Bronchial epithelial cell (primary cell): ENCODE measurements around the gene ETFDH. TPM values are rescaled to one million over a fixed set of nuclear protein-coding genes. Genes with fewer than 3 reads are reported as not detected.
"Not testable (repeated sequence)": the region's sequence is repeated elsewhere in the genome, so short reads cannot be mapped to it uniquely, and the experiment has no call there.

ENCODE experiments used
- DNase-seq: peaks from one replicate; pipeline ENCODE4 v3.0.0-alpha.2; 2010; ENCODE audit warnings: low read depth
- FAIRE-seq: peaks from 2 replicates; lab custom pipeline; 2011; peaks lifted over from hg19 to GRCh38; lab: Jason Lieb, UNC
- H3K27me3 ChIP-seq: 2 replicates; pipeline ENCODE4 v1.5.1; 2011; ENCODE audit warnings: low read length; ENCODE audit not compliant: control insufficient read depth, insufficient read depth
- H3K36me3 ChIP-seq: 2 replicates; pipeline ENCODE4 v1.5.1; 2011; ENCODE audit warnings: low read length; ENCODE audit not compliant: control insufficient read depth, insufficient read depth
- H3K4me3 ChIP-seq: 2 replicates; pipeline ENCODE4 v1.5.1; 2011; ENCODE audit warnings: mild to moderate bottlenecking, low read depth, low read length, control low read depth
- total RNA-seq: library from RNA; depleted of rRNA; stranded (reverse); fragments of >200 nt; gene quantifications from 2 replicates; pipeline ENCODE4 v1.2.1, GENCODE V29; 2014
- TF ChIP-seq, protein P1 (sequence below): IDR thresholded peaks from 2 replicates; pipeline ENCODE4 v1.5.1; 2011; ENCODE audit warnings: mild to moderate bottlenecking, moderate library complexity, low read length, control low read depth, inconsistent platforms; ENCODE audit not compliant: insufficient read depth, severe bottlenecking

The ETFDH gene
- total RNA-seq, 1 donor from 2014 or later: 21.9 TPM

DNA sequence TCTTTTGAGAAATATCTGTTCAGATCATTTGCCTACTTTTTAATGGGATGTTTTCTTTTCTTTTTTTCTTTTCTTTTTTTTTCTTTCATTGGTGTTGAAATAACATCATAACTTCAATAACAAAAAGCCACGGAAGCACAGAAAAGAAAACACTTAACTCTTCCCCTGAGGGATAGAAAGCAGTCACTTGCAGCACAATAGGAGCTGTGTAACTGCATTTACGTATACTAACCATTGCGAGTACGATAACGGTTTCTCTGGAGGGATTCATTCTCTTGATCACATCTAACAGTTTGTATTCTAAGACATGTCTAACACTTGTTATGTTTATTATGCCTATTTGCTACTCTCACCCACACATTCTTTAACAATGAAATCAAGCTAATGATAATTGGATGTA lies 27.7 kb upstream of the ETFDH start:
- TF ChIP-seq, protein P1, sequence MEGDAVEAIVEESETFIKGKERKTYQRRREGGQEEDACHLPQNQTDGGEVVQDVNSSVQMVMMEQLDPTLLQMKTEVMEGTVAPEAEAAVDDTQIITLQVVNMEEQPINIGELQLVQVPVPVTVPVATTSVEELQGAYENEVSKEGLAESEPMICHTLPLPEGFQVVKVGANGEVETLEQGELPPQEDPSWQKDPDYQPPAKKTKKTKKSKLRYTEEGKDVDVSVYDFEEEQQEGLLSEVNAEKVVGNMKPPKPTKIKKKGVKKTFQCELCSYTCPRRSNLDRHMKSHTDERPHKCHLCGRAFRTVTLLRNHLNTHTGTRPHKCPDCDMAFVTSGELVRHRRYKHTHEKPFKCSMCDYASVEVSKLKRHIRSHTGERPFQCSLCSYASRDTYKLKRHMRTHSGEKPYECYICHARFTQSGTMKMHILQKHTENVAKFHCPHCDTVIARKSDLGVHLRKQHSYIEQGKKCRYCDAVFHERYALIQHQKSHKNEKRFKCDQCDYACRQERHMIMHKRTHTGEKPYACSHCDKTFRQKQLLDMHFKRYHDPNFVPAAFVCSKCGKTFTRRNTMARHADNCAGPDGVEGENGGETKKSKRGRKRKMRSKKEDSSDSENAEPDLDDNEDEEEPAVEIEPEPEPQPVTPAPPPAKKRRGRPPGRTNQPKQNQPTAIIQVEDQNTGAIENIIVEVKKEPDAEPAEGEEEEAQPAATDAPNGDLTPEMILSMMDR: no peak
- no peak overlapping the region for H3K4me3 ChIP-seq
- DNase-seq: no peak
- no peak for FAIRE-seq
- no peaks in the 10 kb centered on the region for H3K27me3 ChIP-seq
- no peaks in the 10 kb centered on the region for H3K36me3 ChIP-seq

DNA sequence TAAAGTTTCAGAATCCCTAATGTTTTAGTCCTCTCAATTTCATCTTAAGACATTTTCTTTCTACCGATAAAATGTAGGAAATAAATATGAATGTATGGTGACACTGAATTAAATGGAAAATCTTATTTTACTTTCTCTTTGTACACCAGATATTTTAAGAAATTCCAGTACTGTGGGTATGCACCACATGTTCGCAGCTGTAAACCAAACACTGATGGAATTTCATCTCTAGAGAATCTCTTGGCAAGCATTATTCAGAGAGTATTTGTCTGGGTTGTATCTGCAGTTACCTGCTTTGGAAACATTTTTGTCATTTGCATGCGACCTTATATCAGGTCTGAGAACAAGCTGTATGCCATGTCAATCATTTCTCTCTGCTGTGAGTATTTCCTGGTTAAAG lies 27.3 kb upstream of the ETFDH start:
- FAIRE-seq (no peak), DNase-seq (no peak)
- no peaks in the 10 kb centered on the region for H3K27me3 ChIP-seq
- H3K4me3 ChIP-seq: no peak overlapping the region
- no peaks in the 10 kb centered on the region for H3K36me3 ChIP-seq
- TF ChIP-seq, protein P1: no peak

DNA sequence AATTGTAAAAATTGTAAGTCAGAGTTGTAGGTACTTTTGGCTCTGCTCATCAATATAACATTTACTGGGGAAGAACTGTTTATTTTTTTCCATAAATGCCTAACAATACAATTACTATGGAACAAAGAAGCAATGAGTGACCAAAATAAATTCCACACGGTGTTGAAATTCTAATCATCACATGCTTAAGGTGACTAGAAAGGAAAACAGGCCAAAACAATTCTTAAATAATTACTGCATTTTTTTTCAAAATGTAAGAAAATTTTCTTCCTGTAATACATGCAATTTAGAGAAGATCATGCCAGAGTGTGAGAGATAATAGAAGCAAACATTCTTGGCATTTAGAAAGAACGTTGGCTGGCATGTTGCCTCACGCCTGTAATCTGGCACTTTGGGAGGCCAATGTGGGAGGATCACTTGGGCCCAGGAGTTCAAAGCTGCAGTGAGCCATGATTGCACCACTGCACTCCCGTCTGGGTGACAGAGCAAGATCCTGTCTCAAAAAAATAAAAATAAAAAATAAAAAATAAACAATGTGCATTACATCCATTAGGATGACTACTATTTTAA lies 22.9 kb upstream of the ETFDH start:
- TF ChIP-seq, protein P1: no peak
- no peak overlapping the region for H3K4me3 ChIP-seq
- DNase-seq (peak; percentile 26), FAIRE-seq (no peak)
- H3K27me3 ChIP-seq: no peaks in the 10 kb centered on the region
- H3K36me3 ChIP-seq: no peaks in the 10 kb centered on the region

DNA sequence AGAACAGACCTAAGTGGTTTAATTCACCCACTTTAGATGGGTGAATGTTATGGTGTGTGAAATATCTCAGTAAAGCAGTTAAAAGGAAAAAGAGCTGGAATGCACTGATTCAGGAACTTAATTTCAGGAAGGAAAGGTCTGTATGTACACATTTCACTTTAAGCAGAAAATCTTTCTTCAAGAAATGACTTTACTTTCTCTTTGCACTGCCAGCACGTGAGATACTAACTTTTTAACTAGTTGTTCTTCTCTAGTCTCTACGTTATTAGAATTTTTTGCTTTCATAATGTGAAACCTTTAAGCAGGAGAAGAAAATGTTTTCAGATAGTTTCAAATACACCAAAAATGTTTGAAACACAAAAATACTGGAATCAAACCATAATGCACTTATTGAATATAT lies 19.2 kb upstream of the ETFDH start:
- TF ChIP-seq, protein P1: no peak
- no peaks in the 10 kb centered on the region for H3K27me3 ChIP-seq
- DNase-seq: peak; percentile 2
- no peak overlapping the region for H3K4me3 ChIP-seq
- no peaks in the 10 kb centered on the region for H3K36me3 ChIP-seq
- FAIRE-seq: no peak

DNA sequence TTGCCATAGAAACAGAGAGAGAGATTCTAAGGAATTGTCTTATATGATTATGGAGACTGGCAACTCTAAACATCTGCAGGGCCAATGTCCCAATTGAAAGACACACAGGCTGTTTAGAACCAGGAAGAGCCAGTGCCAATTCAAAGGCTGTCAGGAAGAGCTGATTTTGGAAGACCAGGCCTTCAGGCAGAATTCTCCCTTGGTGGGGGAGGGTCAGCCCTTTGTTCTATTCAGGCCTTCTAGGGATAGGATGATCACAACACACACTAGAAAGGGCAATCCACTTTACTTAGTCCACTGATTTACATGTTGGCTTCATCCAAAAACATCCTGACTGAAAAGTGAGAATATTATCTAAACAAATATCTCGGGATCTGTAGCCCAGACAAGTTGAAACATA lies 15.7 kb upstream of the ETFDH start:
- no peaks in the 10 kb centered on the region for H3K27me3 ChIP-seq
- TF ChIP-seq, protein P1: no peak
- DNase-seq (no peak), FAIRE-seq (no peak)
- H3K36me3 ChIP-seq: no peaks in the 10 kb centered on the region
- H3K4me3 ChIP-seq: no peak overlapping the region

DNA sequence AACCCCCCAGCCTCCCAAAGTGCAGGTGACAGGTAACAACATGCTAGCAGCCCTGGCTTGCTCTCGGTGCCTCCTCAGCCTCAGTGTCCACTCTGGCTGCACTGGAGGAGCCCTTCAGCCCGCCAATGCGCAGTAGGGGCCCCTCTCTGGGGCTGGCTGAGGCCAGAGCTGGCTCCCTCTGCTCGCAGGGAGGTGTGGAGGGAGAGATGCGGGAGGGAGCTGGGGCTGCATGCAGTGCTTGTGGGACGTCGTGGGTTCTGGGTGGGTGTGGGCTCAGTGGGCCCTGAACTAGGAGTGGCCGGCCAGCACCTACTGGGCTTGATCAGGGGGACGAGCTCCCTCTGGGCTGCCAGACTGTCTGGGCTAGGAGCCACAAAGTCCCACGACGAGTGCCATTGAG lies 14.8 kb upstream of the ETFDH start:
- no peaks in the 10 kb centered on the region for H3K27me3 ChIP-seq
- H3K4me3 ChIP-seq: no peak overlapping the region
- no peaks in the 10 kb centered on the region for H3K36me3 ChIP-seq
- FAIRE-seq (no peak), DNase-seq (no peak)
- TF ChIP-seq, protein P1: no peak

DNA sequence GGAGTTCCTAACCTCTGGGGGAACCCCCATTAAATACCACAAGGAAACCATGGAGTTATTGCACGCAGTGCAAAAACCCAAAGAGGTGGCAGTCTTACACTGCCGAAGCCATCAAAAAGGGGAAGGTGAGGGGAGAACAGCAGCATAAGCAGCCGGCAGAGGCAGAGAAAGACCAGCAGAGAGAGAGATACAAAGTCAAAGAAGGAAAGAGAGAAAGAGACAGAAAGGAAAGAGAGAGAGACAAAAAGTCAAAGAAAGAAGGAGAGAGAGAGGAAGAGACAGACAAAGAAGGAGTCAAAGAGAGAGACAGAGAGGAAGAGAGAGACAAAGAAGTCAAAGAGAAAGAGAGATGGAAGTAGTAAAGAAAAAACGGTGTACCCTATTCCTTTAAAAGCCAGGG lies 8.8 kb upstream of the ETFDH start:
- FAIRE-seq: not testable (repeated sequence)

DNA sequence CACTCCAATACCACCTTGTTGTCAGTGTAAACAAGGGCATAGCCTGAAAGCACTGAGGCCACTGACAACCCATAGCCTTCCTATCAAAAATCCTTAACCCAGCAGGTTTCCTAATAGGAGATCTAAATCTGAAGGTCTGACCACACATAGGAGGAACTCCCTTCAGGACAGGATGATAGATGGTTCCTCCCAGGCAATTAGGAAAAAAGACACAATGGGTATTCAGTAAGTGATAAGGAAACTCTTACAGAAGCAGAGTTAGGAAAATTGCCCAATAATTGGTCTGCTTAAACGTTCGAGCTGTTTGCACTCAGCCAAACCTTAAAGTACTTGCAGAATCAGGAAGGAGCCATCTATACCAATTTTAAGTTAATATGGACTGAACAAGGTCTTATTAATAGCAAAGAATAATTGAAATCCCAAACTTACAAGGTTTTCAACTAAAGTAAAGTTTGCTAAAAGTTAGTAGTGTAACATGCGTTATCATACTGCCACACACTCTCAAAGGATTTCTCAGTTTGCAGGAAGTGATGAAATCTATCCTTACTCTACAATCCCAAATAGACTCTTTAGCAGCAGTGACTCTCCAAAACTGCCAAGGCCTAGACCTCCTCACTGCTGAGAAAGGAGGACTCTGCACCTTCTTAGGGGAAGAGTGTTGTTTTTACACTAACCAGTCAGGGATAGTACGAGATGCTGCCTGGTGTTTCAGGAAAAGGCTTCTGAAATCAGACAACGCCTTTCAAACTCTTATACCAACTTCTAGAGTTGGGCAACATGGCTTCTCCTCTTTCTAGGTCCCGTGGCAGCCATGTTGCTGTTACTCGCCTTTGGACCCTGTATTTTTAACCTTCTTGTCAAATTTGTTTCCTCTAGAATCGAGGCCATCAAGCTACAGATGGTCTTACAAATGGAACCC lies 8.1 kb upstream of the ETFDH start:
- H3K27me3 ChIP-seq, H3K4me3 ChIP-seq, DNase-seq, FAIRE-seq, H3K36me3 ChIP-seq: not testable (repeated sequence)

More for the DNA sequence above, 8.8 kb upstream of the ETFDH start:
- H3K36me3 ChIP-seq, H3K4me3 ChIP-seq, H3K27me3 ChIP-seq, DNase-seq: not testable (repeated sequence)
